ENCODE data around the gene DUSP15.
"Not testable (repeated sequence)": the region's sequence is repeated elsewhere in the genome, so short reads cannot be mapped to it uniquely, and the experiment has no call there.

Gene DUSP15

GRCh38 chr20:31869942-31870725 is at the start of gene DUSP15, which contains the start of gene TTLL9:
Gene DUSP15, minus strand, starts transcription at chr20:31870527. Its CDS starts 190 bp downstream, at chr20:31870337.
Gene TTLL9, plus strand, starts transcription at chr20:31870634. Its CDS starts 493 bp downstream, at chr20:31871127.
- DNase-seq, result no peak

DNA sequence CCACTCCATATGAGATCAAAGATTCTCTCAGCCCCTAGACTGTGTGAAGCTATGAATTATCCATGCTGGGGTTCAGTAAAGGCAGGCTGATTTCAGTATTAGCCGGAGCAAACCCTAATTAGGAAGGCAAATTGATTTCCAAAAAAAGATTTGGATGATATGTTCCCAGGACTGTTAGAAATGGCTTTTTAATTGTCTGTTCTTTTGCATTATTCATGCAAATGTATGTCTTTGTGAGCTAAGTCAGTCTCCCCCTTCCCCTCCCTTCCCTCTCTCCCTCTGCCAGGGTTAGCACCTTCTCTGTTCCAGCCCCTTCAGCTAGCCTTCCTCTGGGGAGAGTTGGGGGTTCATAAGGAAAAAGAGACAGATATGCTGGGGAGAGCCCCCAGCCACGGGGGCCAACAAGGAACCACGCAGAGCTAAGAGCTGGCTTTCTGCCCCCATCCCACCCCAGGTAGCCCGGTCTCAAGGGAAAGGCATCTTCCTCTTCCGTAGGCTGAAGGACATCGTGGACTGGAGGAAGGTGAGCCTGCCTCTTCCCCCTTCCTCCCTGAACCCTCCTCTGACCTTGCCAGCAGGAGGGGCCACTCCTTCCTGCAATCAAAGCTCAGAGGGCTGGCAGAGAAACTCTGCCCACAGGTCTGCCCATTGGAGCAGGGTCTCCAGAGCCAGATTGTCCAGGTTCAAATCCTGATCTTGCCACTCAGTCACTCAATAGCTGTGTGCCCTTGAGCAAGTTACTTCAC is 49.3 kb upstream of the DUSP15 start:
- no peak for DNase-seq

- no peak for DNase-seq
Observed at GRCh38 chr20:31918466-31919105, 48.3 kb upstream of the DUSP15 start.

GRCh38 chr20:31917962-31918412 is 47.7 kb upstream of the DUSP15 start:
- DNase-seq, result not testable (repeated sequence)

- DNase-seq, result no peak
Observed at GRCh38 chr20:31916708-31917107, 46.4 kb upstream of the DUSP15 start.

DNA sequence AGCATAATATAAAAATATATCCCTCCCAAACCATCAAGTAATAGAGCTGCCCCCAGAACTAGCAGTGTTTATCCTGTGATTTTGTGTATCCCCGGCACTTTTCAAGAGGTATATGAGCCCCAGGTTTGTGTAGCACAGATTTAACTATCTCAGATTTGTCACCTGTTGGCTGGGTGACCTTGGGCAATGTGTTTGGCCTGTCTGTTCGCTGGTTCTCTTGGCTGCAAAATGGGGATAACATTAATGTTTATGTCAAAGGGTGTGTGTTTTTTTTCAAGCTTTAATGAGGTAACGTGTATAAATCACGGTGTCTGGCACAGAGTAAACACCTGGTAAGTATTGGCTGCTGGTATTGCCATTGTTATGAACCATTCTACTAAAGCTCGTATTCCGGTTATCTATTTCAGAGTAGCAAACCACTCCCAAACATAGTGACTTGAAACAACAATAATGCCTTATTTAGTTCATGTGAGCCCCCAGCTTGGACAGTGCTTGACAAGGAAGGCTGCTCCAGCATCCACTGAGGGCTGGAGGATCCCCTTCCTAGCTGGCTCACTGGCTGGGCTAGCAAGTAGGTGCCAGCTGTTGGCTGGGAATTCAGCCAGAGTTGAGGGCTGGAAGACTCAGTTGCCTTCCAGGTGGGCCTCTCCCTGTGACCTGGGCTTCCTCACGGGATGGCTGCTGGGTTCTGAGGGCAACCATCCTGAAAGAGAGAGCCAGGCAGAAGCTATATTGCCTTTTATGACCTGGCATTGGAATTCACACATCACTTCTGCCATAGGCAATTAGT is 45.4 kb upstream of the DUSP15 start:
- DNase-seq, result no peak

GRCh38 chr20:31914170-31914569 is 43.8 kb upstream of the DUSP15 start:
- DNase-seq, result no peak

DNA sequence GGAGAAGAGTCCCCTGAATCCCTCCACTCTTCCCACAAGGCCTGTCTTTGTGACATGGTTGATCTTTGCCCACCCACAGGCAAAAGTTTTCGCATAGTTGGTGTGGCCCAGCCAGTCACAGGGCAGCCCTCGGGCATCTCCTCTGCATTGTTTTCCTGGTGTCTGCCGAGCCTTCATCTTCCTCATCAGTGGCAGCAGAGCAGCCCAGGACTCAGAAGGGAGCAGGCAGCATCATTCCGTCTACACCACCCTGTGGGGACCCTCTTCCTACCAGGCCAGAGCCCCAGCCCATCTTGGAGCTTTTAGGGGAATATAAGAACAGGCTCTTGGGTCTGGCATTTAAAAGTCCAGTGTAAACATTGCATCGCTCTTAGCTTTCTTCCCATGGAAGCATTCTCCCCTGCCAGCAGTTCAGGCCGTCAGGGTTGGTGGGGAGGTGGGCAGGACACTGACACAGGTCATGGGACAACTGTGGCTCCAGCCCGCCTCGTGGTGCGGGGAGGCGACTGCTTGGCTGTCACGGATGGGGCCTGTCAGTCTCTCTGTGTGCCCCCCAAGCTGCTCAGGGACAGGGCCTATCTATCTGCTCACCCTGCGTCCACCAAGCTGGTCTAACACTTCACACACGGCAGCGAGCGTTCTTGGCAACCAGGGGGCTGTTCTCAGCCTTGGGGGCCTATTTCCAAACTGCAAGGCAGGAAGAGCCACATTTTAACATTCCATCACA is 43.3 kb upstream of the DUSP15 start:
- no peak for DNase-seq

GRCh38 chr20:31910071-31910803 is 39.9 kb upstream of the DUSP15 start:
- no peak for DNase-seq

GRCh38 chr20:31909253-31910070 is 39.1 kb upstream of the DUSP15 start:
- no peak for DNase-seq

GRCh38 chr20:31908424-31908823 is 38.1 kb upstream of the DUSP15 start:
- no peak for DNase-seq

DNA sequence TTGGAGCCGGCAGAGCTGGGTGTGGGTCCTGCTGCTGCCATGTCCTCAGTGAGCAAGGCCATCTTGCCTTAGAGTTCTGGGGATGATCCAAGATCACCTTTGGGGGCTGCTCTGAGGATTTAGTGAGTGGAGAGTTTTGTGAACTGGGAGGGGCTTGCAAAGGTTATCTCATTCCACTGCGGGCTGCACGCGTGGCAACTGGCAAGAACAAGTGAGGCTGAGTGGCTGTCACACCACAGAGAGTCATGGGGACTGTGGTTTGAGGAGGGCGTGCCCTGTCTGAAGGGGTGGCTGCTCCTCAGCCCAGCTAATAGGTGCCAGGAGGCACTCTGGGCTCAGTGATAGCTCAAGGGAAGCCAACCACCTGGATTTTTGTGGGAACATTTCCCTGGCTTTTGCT is 37.7 kb upstream of the DUSP15 start:
- DNase-seq, result no peak

DNA sequence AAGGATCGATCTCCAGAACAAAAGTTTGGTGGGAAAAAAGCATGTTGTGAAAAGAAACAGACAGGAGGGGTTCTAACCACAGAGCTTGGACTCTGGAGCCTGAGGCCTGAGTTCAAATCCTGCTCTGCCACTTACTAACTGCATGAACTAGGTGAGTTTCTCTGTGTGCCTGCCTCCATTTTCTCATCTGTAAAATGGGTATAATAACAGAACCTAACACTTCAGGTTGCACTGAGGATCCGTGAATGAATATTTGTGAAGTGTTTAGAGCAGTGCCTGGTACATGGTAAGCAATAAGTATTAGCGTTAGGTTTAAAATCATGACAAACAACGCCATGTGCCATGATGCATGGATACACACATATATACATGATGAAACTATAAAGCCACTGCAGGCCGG is 36.7 kb upstream of the DUSP15 start:
- DNase-seq, result no peak

- no peak for DNase-seq
Observed at GRCh38 chr20:31906001-31906400, 35.7 kb upstream of the DUSP15 start.

GRCh38 chr20:31903627-31904386 is 33.5 kb upstream of the DUSP15 start:
- DNase-seq, result no peak

GRCh38 chr20:31901615-31902014 is 31.3 kb upstream of the DUSP15 start:
- no peak for DNase-seq

GRCh38 chr20:31897541-31897940 is 27.2 kb upstream of the DUSP15 start:
- no peak for DNase-seq

- no peak for DNase-seq
Observed at GRCh38 chr20:31896049-31896448, 25.7 kb upstream of the DUSP15 start.

GRCh38 chr20:31894980-31895675 is 24.8 kb upstream of the DUSP15 start:
- peak; percentile 33 for DNase-seq
